Cerebellar nuclear complex (tissue), 1 donor: ENCODE results near the gene GOLGA6A.
"Not testable (repeated sequence)": the region's sequence is repeated elsewhere in the genome, so short reads cannot be mapped to it uniquely, and the experiment has no call there.

ENCODE experiments used
- DNase-seq, 2 experiments: peaks; one replicate each; lab custom pipeline; 2025; lab: John Stamatoyannopoulos, UW

Gene GOLGA6A

GRCh38 chr15:74082450-74082849, at the start of gene GOLGA6A:
Gene GOLGA6A, minus strand, starts transcription at chr15:74082550. Its CDS starts 41 bp downstream, at chr15:74082509.
- not testable (repeated sequence) for DNase-seq

GRCh38 chr15:74131628-74132413, 49.5 kb upstream of the GOLGA6A start:
- DNase-seq = no peak

GRCh38 chr15:74130849-74131627, 48.7 kb upstream of the GOLGA6A start:
- no peak for DNase-seq

GRCh38 chr15:74130155-74130848, 48.0 kb upstream of the GOLGA6A start, which contains the start of gene ISLR2:
Gene ISLR2, plus strand, starts transcription at chr15:74130586. Its CDS starts 2,169 bp downstream, at chr15:74132755.
- no peak for DNase-seq

GRCh38 chr15:74129586-74130154, 47.3 kb upstream of the GOLGA6A start:
- no peak for DNase-seq

GRCh38 chr15:74128785-74129585, 46.6 kb upstream of the GOLGA6A start:
- DNase-seq = no peak

GRCh38 chr15:74127954-74128784, 45.8 kb upstream of the GOLGA6A start:
- DNase-seq = no peak

- peak; percentile 1 to 25 for DNase-seq
Observed at GRCh38 chr15:74127255-74127953, 45.1 kb upstream of the GOLGA6A start.

- no peak for DNase-seq
Observed at GRCh38 chr15:74124759-74125158, 42.4 kb upstream of the GOLGA6A start.

GRCh38 chr15:74124196-74124595, 41.8 kb upstream of the GOLGA6A start:
- DNase-seq = no peak

GRCh38 chr15:74123658-74124057, 41.3 kb upstream of the GOLGA6A start:
- no peak for DNase-seq

GRCh38 chr15:74123131-74123429, 40.7 kb upstream of the GOLGA6A start:
- DNase-seq = no peak

- DNase-seq = no peak
Observed at GRCh38 chr15:74122403-74123130, 40.2 kb upstream of the GOLGA6A start.

- no peak for DNase-seq
Observed at GRCh38 chr15:74121858-74122257, 39.5 kb upstream of the GOLGA6A start.

- no peak for DNase-seq
Observed at GRCh38 chr15:74121039-74121438, 38.7 kb upstream of the GOLGA6A start.

GRCh38 chr15:74120426-74120825, 38.1 kb upstream of the GOLGA6A start:
- no peak for DNase-seq

- no peak for DNase-seq
Observed at GRCh38 chr15:74109713-74110112, 27.4 kb upstream of the GOLGA6A start.

GRCh38 chr15:74108611-74109010, 26.3 kb upstream of the GOLGA6A start:
- DNase-seq = not testable (repeated sequence)

- DNase-seq = no peak
Observed at GRCh38 chr15:74108111-74108510, 25.8 kb upstream of the GOLGA6A start.
